Activated CD4-positive, CD25-positive, alpha-beta regulatory T cell treated with anti-CD3 and anti-CD28 coated beads, Interleukin-2, amount 50 U/mL, for 16 hours (primary cell): ENCODE results near the gene ATP2B3.

Experiments
- DNase-seq: peaks from one replicate; pipeline ENCODE4 v3.0.0-alpha.2; 2020; ENCODE audit warnings: low read depth, low spot score

ATP2B3 gene

GRCh38 chrX:153517423-153517822 lies at the start of gene ATP2B3:
ATP2B3 (plus strand) TSS chrX:153517642; CDS start chrX:153536248, 18,606 bp downstream.
- no peak for DNase-seq

GRCh38 chrX:153468008-153468580 lies 49.3 kb upstream of the ATP2B3 start:
- no peak for DNase-seq

GRCh38 chrX:153469811-153470410 lies 47.5 kb upstream of the ATP2B3 start:
- no peak for DNase-seq

- peak; percentile 77 for DNase-seq
Observed at GRCh38 chrX:153470411-153471363, 46.8 kb upstream of the ATP2B3 start, which contains the start of gene HAUS7. HAUS7 (minus strand) TSS chrX:153470576; CDS start chrX:153470557, 19 bp downstream.

GRCh38 chrX:153471663-153472280 lies 45.7 kb upstream of the ATP2B3 start:
- no peak for DNase-seq

DNA sequence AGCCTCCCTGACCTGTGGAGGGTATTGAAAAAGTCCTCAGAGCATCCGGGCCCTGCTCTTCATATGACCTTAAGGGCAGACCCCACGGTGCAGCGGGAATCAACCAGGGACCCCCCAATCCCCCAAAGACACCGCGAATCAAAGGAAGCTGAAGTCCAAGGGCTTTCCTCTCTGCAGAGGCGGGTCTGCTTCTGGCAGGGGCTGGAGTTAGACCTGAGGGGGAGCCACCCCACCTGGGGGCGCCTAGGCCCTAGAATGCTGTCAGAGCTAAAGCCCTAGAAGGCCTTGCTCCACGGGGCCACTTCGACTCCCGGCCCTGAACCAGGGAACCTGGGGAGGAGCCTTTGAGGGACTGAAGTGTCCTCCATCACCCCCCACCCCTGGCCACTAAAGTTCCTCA lies 44.3 kb upstream of the ATP2B3 start:
- DNase-seq = no peak

- DNase-seq = no peak
Observed at GRCh38 chrX:153474266-153474665, 43.2 kb upstream of the ATP2B3 start.

- DNase-seq = no peak
Observed at GRCh38 chrX:153474718-153475117, 42.7 kb upstream of the ATP2B3 start.

DNA sequence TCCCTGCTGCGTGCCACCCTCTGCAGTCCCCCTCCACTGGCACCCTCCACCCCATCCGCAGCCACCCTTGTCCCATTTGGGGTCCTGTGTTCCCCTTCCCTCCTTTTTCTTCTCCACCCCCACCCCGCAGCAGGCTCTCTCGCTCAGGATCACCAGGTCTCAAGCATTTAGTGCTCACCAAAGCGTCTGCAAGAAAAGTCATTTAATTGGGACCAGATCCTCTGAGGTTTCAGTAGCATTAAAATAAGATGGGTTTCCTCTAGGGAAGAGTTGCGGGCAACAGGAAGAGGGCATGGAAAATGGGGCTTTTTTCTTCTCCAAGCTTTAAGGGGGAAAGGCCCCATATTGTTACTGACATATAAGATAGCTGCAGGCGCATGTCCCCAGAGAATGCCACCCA lies 42.2 kb upstream of the ATP2B3 start:
- DNase-seq = no peak

GRCh38 chrX:153475751-153476281 lies 41.6 kb upstream of the ATP2B3 start:
- DNase-seq = no peak

GRCh38 chrX:153476666-153477363 lies 40.6 kb upstream of the ATP2B3 start:
- no peak for DNase-seq

- no peak for DNase-seq
Observed at GRCh38 chrX:153477364-153477857, 40.0 kb upstream of the ATP2B3 start.

DNA sequence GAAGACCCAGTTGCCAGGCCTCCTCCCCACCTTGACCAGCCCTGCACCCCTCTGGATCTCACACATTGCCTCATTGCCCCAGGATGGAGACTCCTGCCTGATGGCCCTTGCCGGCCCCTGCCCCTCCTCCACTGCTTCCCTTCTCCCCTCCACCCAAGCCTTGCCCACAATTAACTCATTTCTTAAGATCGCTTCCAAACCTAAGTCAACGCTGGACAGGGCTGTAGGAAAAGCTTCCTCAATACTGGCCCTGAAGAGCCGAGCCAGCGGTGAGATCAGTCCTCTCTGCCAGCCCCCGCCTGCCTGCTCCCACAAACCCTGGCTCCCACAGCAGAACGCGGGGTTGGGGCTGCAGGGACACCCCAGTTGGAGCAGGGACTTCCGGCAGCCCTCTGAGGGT lies 39.5 kb upstream of the ATP2B3 start:
- DNase-seq = no peak

GRCh38 chrX:153478746-153479145 lies 38.7 kb upstream of the ATP2B3 start:
- DNase-seq = no peak

GRCh38 chrX:153481043-153481442 lies 36.4 kb upstream of the ATP2B3 start:
- DNase-seq = no peak

DNA sequence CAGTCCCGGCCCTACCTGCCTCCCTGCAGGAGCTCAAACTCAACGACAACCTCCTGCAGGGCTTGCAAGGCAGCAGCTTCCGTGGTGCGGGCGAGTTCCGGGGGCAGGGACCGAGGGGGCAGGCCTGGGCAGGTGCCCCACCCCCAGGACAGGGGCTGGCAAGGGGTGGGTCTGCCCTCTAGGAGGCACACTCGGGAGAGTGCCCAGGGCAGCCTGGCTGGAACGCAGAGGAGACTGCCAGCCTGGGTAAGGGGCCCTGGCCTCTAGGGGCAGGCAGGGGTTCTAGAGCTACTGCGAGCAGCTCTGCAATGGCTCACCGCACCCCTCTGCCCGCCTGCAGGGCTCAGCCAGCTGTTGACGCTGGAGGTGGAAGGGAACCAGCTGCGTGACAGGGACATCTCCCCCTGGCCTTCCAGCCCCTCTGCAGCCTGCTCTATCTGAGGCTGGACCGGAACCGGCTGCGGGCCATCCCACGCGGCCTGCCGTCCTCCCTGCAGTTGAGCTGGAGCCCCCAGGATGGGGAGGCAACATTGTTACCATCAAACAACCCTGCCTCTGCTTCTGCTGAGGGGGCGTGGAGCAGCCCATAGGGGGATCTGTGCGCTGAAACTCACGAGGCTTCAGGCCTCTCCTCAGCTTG lies 34.9 kb upstream of the ATP2B3 start:
- DNase-seq = no peak

- no peak for DNase-seq
Observed at GRCh38 chrX:153485396-153486080, 31.9 kb upstream of the ATP2B3 start.

GRCh38 chrX:153486171-153486570 lies 31.3 kb upstream of the ATP2B3 start:
- DNase-seq = no peak

DNA sequence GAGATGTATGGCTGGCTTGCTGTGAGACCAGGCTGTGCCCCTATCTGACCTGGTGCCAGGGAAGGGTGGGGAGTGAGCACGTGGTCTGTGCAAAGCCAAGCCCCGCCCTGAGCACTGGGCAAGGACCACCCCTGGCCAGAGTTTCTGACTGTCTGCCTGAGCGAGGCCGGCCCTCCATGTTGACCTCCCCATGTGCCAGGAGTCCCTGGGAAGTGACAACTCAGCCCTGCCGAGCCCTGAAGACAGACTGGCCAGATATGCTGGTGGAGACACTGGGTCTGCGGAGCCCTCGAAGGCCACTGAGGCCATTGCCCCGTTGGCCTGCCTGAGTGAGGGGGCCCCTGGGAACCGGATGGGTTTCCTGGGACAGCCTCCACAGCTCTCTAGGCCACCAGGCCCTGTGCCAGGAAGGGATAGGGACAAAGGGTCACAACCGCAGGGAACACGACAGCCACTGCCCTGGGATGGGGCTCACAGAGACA lies 29.8 kb upstream of the ATP2B3 start:
- no peak for DNase-seq
